OCI-LY1 (cell line): Measurements from ENCODE around the gene NOA1.

Source experiments
- EZH2 ChIP-seq: fragments of 200-600 bp; sonication (generic), shearing (Covaris generic); IDR thresholded peaks from 2 replicates; pipeline ENCODE4 v1.8.0; 2017; ENCODE audit warnings: borderline replicate concordance, mixed run types, mild to moderate bottlenecking, antibody characterized with exemption, low read length, moderate library complexity, mixed read lengths
- TF ChIP-seq, protein P1 (sequence below): fragments of 200-600 bp; sonication (generic), shearing (Covaris generic); IDR thresholded peaks from 2 replicates; pipeline ENCODE4 v1.5.1; 2017; ENCODE audit warnings: mild to moderate bottlenecking, antibody characterized with exemption, low read length, moderate library complexity, mixed read lengths

- TF ChIP-seq, protein P1, sequence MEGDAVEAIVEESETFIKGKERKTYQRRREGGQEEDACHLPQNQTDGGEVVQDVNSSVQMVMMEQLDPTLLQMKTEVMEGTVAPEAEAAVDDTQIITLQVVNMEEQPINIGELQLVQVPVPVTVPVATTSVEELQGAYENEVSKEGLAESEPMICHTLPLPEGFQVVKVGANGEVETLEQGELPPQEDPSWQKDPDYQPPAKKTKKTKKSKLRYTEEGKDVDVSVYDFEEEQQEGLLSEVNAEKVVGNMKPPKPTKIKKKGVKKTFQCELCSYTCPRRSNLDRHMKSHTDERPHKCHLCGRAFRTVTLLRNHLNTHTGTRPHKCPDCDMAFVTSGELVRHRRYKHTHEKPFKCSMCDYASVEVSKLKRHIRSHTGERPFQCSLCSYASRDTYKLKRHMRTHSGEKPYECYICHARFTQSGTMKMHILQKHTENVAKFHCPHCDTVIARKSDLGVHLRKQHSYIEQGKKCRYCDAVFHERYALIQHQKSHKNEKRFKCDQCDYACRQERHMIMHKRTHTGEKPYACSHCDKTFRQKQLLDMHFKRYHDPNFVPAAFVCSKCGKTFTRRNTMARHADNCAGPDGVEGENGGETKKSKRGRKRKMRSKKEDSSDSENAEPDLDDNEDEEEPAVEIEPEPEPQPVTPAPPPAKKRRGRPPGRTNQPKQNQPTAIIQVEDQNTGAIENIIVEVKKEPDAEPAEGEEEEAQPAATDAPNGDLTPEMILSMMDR: no peak
- no peak for TF ChIP-seq EZH2
Observed at GRCh38 chr4:56972389-56972788, 5.0 kb downstream of the NOA1 start.
